Measurements from ENCODE around the gene CTXND2.
"Not testable (repeated sequence)": the region's sequence is repeated elsewhere in the genome, so short reads cannot be mapped to it uniquely, and the experiment has no call there.

- TF ChIP-seq CTCF, POLR2A (IDR thresholded peaks at IDR 0.05): not testable (repeated sequence)
Observed at GRCh38 chr1:150899795-150900194, 12.9 kb downstream of the CTXND2 start.
